CD4-positive, alpha-beta T cell (primary cell): ENCODE measurements around the gene TTC27. TPM values are rescaled to one million over a fixed set of nuclear protein-coding genes. Genes with fewer than 3 reads are reported as not detected.
A peak's percentile ranks its signal among the peaks of the same experiment; 100 is the strongest.

ENCODE experiments used
- ATAC-seq: fragments of 200-7000 bp; cut with Tn5 transposase; one replicate; pipeline ENCODE4 v1.10.0; 2022; ENCODE audit warnings: mild to moderate bottlenecking; ENCODE audit not compliant: poor library complexity
- CTCF ChIA-PET: fragments of 350-600 bp; sonication (Branson Sonifier 250); formaldehyde crosslinking; loops from one replicate; lab custom pipeline; 2021; ENCODE audit warnings: antibody characterized with exemption, inconsistent platforms; lab: Charles Lee
- POLR2A ChIA-PET: fragments of 350-600 bp; sonication (Branson Sonifier 250); formaldehyde crosslinking; loops from one replicate; lab custom pipeline; 2021; ENCODE audit warnings: antibody characterized with exemption, inconsistent platforms; lab: Charles Lee
- DNase-seq, 14 experiments: peaks; one replicate each; pipeline ENCODE4 v3.0.0-alpha.2; 2013 to 2020; ENCODE audit warnings: mixed read lengths in 2 of 14
- H3K27ac ChIP-seq, 2 donors: one replicate each; pipeline versions ENCODE4 v1.5.1 to v1.7.0; 2013; ENCODE audit warnings: low read length in 2 of 2, low read depth in 1 of 2, mild to moderate bottlenecking in 1 of 2
- H3K27me3 ChIP-seq, 2 experiments: 1 replicate in 1 of 2; 2 replicates in 1 of 2; pipeline versions ENCODE4 v1.6.1 to v1.7.0; 2013; ENCODE audit warnings: low read length in 2 of 2, control low read depth in 1 of 2, mild to moderate bottlenecking in 1 of 2, moderate library complexity in 1 of 2; ENCODE audit not compliant: insufficient read depth in 2 of 2, control insufficient read depth in 1 of 2
- H3K36me3 ChIP-seq: one replicate; pipeline ENCODE4 v1.6.1; 2013; ENCODE audit warnings: low read length, control low read depth; ENCODE audit not compliant: insufficient read depth
- H3K4me1 ChIP-seq: one replicate; pipeline ENCODE4 v1.6.1; 2013; ENCODE audit warnings: low read length, control low read depth; ENCODE audit not compliant: insufficient read depth
- H3K4me3 ChIP-seq: one replicate; pipeline ENCODE4 v1.5.1; 2013; ENCODE audit warnings: mild to moderate bottlenecking, low read length, moderate library complexity
- H3K9me3 ChIP-seq, 2 experiments: 1 replicate in 1 of 2; 2 replicates in 1 of 2; pipeline versions ENCODE4 v1.6.1 to v1.7.0; 2013; ENCODE audit warnings: low read length in 2 of 2, mild to moderate bottlenecking in 2 of 2, control low read depth in 1 of 2, moderate library complexity in 1 of 2; ENCODE audit not compliant: control insufficient read depth in 1 of 2, insufficient read depth in 1 of 2
- H3K27ac Mint-ChIP-seq: one replicate; pipeline ENCODE4 v1.8.0; 2020; ENCODE audit warnings: mixed read lengths
- H3K27me3 Mint-ChIP-seq: one replicate; pipeline ENCODE4 v1.8.0; 2021; ENCODE audit warnings: mixed read lengths
- H3K36me3 Mint-ChIP-seq: one replicate; pipeline ENCODE4 v1.8.0; 2021; ENCODE audit warnings: low read depth, mixed read lengths
- H3K4me1 Mint-ChIP-seq: one replicate; pipeline ENCODE4 v1.8.0; 2021; ENCODE audit warnings: low read depth, mixed read lengths
- H3K4me3 Mint-ChIP-seq: one replicate; pipeline ENCODE4 v1.8.0; 2020; ENCODE audit warnings: mild to moderate bottlenecking, mixed read lengths
- H3K9me3 Mint-ChIP-seq: one replicate; pipeline ENCODE4 v1.8.0; 2020; ENCODE audit warnings: mixed read lengths
- CTCF ChIP-seq: fragments of 200-600 bp; IDR thresholded peaks from one replicate; pipeline ENCODE4 v1.8.0; 2022; ENCODE audit warnings: antibody characterized with exemption, mild to moderate bottlenecking
- intact Hi-C, 2 experiments: fragments of 100-400 bp; cut with DNase I in 1 of 2; cut with micrococcal nuclease in 1 of 2; formaldehyde crosslinking; loops; one replicate each; pipeline versions ENCODE4 v1.15.1 to v1.9.0; 2023 to 2025; cut with DNase I, micrococcal nuclease
- total RNA-seq, 174 experiments: library from RNA in 2 of 174; stranded (reverse) in 2 of 174; gene quantifications; one replicate each; pipeline ENCODE4 v1.2.3 and lab custom pipeline; 2021 to 2026

The TTC27 gene
- total RNA-seq, 2 experiments from 2014 or later: 11.6 to 17.6 TPM

- no peak overlapping the region for H3K27ac ChIP-seq
- H3K4me1 Mint-ChIP-seq: no peaks in the 10 kb centered on the region
- no peak for DNase-seq
- peaks cover 10% of the 10 kb centered on the region in 2 experiments for H3K9me3 ChIP-seq
- no peak overlapping the region for H3K4me3 Mint-ChIP-seq
- H3K4me3 ChIP-seq: no peak overlapping the region
- intact Hi-C loops: no loop called here
- no peaks in the 10 kb centered on the region for H3K27me3 Mint-ChIP-seq
- no peaks in the 10 kb centered on the region for H3K27me3 ChIP-seq
- no peak for ATAC-seq
- H3K36me3 Mint-ChIP-seq: no peaks in the 10 kb centered on the region
- H3K9me3 Mint-ChIP-seq: peaks cover 2% of the 10 kb centered on the region
- H3K27ac Mint-ChIP-seq: no peak overlapping the region
- no peaks in the 10 kb centered on the region for H3K4me1 ChIP-seq
- CTCF ChIA-PET: no interaction called here
- no peaks in the 10 kb centered on the region for H3K36me3 ChIP-seq
- POLR2A ChIA-PET: no interaction called here
- TF ChIP-seq CTCF: no peak
Measured at GRCh38 chr2:32835148-32835547, 207.3 kb downstream of the TTC27 start.

GRCh38 chr2:32836933-32837332 lies 209.1 kb downstream of the TTC27 start:
- Mint-ChIP-seq H3K27ac (no peak overlapping the region), H3K4me3 (no peak overlapping the region), H3K27me3 (no peaks in the 10 kb centered on the region), H3K4me1 (no peaks in the 10 kb centered on the region), H3K9me3 (no peaks in the 10 kb centered on the region), H3K36me3 (no peaks in the 10 kb centered on the region)
- Histone ChIP-seq H3K9me3 (peaks cover 0 to 10% of the 10 kb centered on the region in 2 experiments), H3K36me3 (no peaks in the 10 kb centered on the region), H3K27me3 (no peaks in the 10 kb centered on the region), H3K4me3 (no peak overlapping the region), H3K27ac (no peak overlapping the region), H3K4me1 (no peaks in the 10 kb centered on the region)
- ChIA-PET POLR2A (no interaction called here), CTCF (no interaction called here)
- ATAC-seq: no peak
- intact Hi-C loops: no loop called here
- no peak for TF ChIP-seq CTCF
- DNase-seq: no peak

DNA sequence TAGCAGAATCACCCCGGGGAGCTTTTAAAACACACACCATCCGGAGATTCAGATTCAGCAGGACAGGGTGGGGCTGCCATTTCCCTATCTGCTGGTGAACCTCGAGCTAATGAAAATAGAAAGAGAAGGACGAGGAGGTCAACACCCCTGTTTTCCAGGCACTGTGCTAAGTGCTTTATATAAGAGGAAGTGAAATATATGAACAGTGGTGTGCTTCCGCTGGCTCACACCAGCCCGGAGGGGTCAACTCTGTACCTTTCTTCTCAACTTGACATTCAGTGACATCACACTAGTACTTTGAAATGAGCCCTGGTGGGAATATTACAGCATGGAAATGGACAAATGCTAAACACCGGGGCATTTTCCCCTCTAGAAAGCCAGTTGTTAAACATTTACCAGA lies 210.6 kb downstream of the TTC27 start:
- no peaks in the 10 kb centered on the region for H3K4me1 Mint-ChIP-seq
- H3K9me3 Mint-ChIP-seq: no peaks in the 10 kb centered on the region
- H3K27me3 Mint-ChIP-seq: no peaks in the 10 kb centered on the region
- H3K27me3 ChIP-seq: peaks cover 0 to 3% of the 10 kb centered on the region in 2 experiments
- ATAC-seq: no peak
- no peaks in the 10 kb centered on the region for H3K36me3 ChIP-seq
- TF ChIP-seq CTCF: no peak
- ChIA-PET POLR2A (no interaction called here), CTCF (interaction anchor here (0.5 kb wide), 1 partner anchor 541 kb away, joined by 4 read pairs; no protein-coding TSS in a partner anchor)
- no peak overlapping the region for H3K27ac Mint-ChIP-seq
- intact Hi-C loops: no loop called here
- peak in 1 of 14 experiments; percentile 9 for DNase-seq
- no peak overlapping the region for H3K27ac ChIP-seq
- no peak overlapping the region for H3K4me3 ChIP-seq
- H3K4me1 ChIP-seq: no peaks in the 10 kb centered on the region
- H3K9me3 ChIP-seq: peaks cover 0 to 6% of the 10 kb centered on the region in 2 experiments
- H3K36me3 Mint-ChIP-seq: no peaks in the 10 kb centered on the region
- no peak overlapping the region for H3K4me3 Mint-ChIP-seq
